HL-60/S4 treated with phorbol 12-myristate 13-acetate at 8.2 ng/mL for 4 days and 3 days (cell line): Measurements from ENCODE around the gene VGF.

Experiments used
- in situ Hi-C: fragments of 300-500 bp; cut with MboI; formaldehyde crosslinking; loops from 2 replicates; pipeline ENCODE4 v1.15.0; 2022; ENCODE audit warnings: low sequenced_read_pairs

VGF gene

GRCh38 chr7:101166909-101167644 is 1.7 kb upstream of the VGF start:
- in situ Hi-C loops: no loop called here

- in situ Hi-C loops: no loop called here
These were observed 1.2 kb upstream of the VGF start for GRCh38 chr7:101166648-101166908.

GRCh38 chr7:101165958-101166647 is 734 bp upstream of the VGF start:
- in situ Hi-C loops: no loop called here

GRCh38 chr7:101164071-101164840 is 1.1 kb downstream of the VGF start:
- in situ Hi-C loops: no loop called here

GRCh38 chr7:101163279-101164070 is 1.9 kb downstream of the VGF start:
- in situ Hi-C loops: no loop called here

GRCh38 chr7:101162551-101163278 is 2.7 kb downstream of the VGF start:
- in situ Hi-C loops: no loop called here

GRCh38 chr7:101161692-101162471 is 3.5 kb downstream of the VGF start:
- in situ Hi-C loops: no loop called here

GRCh38 chr7:101160910-101161309 is 4.5 kb downstream of the VGF start:
- in situ Hi-C loops: no loop called here

- in situ Hi-C loops: no loop called here
These were observed 5.4 kb downstream of the VGF start for GRCh38 chr7:101159696-101160674.

GRCh38 chr7:101156866-101157589 is 8.3 kb downstream of the VGF start:
- in situ Hi-C loops: no loop called here

GRCh38 chr7:101156277-101156676 is 9.1 kb downstream of the VGF start:
- in situ Hi-C loops: no loop called here

- in situ Hi-C loops: no loop called here
These were observed 10.1 kb downstream of the VGF start for GRCh38 chr7:101155303-101155702.

GRCh38 chr7:101154693-101155102 is 10.7 kb downstream of the VGF start:
- in situ Hi-C loops: no loop called here

- in situ Hi-C loops: no loop called here
These were observed 11.2 kb downstream of the VGF start, which contains the start of gene AP1S1 for GRCh38 chr7:101153969-101154692. Gene AP1S1, plus strand, starts transcription at chr7:101154476. Its CDS starts 39 bp downstream, at chr7:101154515.

GRCh38 chr7:101151908-101152651 is 13.3 kb downstream of the VGF start:
- in situ Hi-C loops: no loop called here

GRCh38 chr7:101140746-101141382 is 24.5 kb downstream of the VGF start:
- in situ Hi-C loops: no loop called here
